Vagina (tissue), 2 donors: Measurements from ENCODE around the gene DPP4.

Source experiments
- CTCF ChIP-seq, 3 experiments: fragments of 450-650 bp in 2 of 3; fragments of 200-600 bp in 1 of 3; sonication (generic) in 1 of 3; IDR thresholded peaks; one replicate each; pipeline ENCODE4 v1.5.1; 2017 to 2019; ENCODE audit warnings: antibody characterized with exemption in 3 of 3, mild to moderate bottlenecking in 2 of 3, moderate library complexity in 2 of 3
- POLR2A ChIP-seq, 2 donors: fragments of 450-650 bp; IDR thresholded peaks; one replicate each; pipeline ENCODE4 v1.6.1; 2017; ENCODE audit warnings: antibody characterized with exemption in 2 of 2, mild to moderate bottlenecking in 2 of 2, moderate library complexity in 2 of 2
- POLR2AphosphoS5 ChIP-seq, 2 donors: sonication (generic); formaldehyde crosslinking; IDR thresholded peaks; one replicate each; pipeline ENCODE4 v1.9.0; 2017; ENCODE audit warnings: antibody characterized with exemption in 2 of 2, mild to moderate bottlenecking in 2 of 2, low read depth in 1 of 2; ENCODE audit not compliant: insufficient read depth in 1 of 2

- TF ChIP-seq POLR2A (IDR thresholded peaks at IDR 0.05) (no peak), CTCF (IDR thresholded peaks at IDR 0.05) (no peak), POLR2AphosphoS5 (IDR thresholded peaks at IDR 0.05; ENCODE audit: insufficient read depth in 1 of 2, low read depth in 1 of 2) (no peak)
Observed at GRCh38 chr2:162063281-162063680, 10.7 kb downstream of the DPP4 start.
